H1 (cell line): ENCODE data around the gene PRPF31. TPM values are rescaled to one million over a fixed set of nuclear protein-coding genes. Genes with fewer than 3 reads are reported as not detected.

ENCODE experiments used
- CTCF ChIA-PET: fragments of 300-600 bp; sonication (Branson Sonifier 250); formaldehyde crosslinking; loops from one replicate; lab custom pipeline; 2021; ENCODE audit not compliant: partially characterized antibody; lab: Charles Lee
- POLR2A ChIA-PET: fragments of 300-600 bp; sonication (Branson Sonifier 250); formaldehyde crosslinking; loops from one replicate; lab custom pipeline; 2021; ENCODE audit warnings: inconsistent platforms; ENCODE audit not compliant: partially characterized antibody; lab: Charles Lee
- DNase-seq, 2 experiments: peaks; one replicate each; pipeline versions ENCODE4 v3.0.0 to v3.0.0-alpha.2; 2010 to 2022; ENCODE audit warnings: low spot score in 2 of 2, low read depth in 1 of 2, mixed read lengths in 1 of 2
- FAIRE-seq: peaks from 2 replicates; lab custom pipeline; 2011; peaks lifted over from hg19 to GRCh38; lab: Jason Lieb, UNC
- H2AFZ ChIP-seq: 2 replicates; pipeline ENCODE4 v1.8.1; 2012; ENCODE audit warnings: low read length, inconsistent platforms
- H2AK5ac ChIP-seq: 2 replicates; pipeline ENCODE4 v1.6.1; 2013; ENCODE audit warnings: low read depth, low read length
- H2BK120ac ChIP-seq: replicated peaks from 2 replicates; pipeline ENCODE3; 2013; ENCODE audit warnings: low read depth, low read length, inconsistent platforms
- H2BK12ac ChIP-seq: 2 replicates; pipeline ENCODE4 v1.6.1; 2013; ENCODE audit warnings: low read depth, low read length
- H2BK15ac ChIP-seq: 2 replicates; pipeline ENCODE4 v1.6.1; 2013; ENCODE audit warnings: low read length
- H2BK20ac ChIP-seq: 2 replicates; pipeline ENCODE4 v1.6.1; 2013; ENCODE audit warnings: low read length
- H2BK5ac ChIP-seq: 2 replicates; pipeline ENCODE4 v1.6.1; 2013; ENCODE audit warnings: low read depth, low read length
- H3K14ac ChIP-seq: 2 replicates; pipeline ENCODE4 v1.6.1; 2013; ENCODE audit warnings: inconsistent platforms; ENCODE audit not compliant: insufficient read length
- H3K18ac ChIP-seq: 2 replicates; pipeline ENCODE4 v1.6.1; 2013; ENCODE audit warnings: low read length; ENCODE audit errors: extremely low read depth
- H3K23ac ChIP-seq: 2 replicates; pipeline ENCODE4 v1.6.1; 2013; ENCODE audit warnings: inconsistent platforms; ENCODE audit not compliant: insufficient read length
- H3K23me2 ChIP-seq: 2 replicates; pipeline ENCODE4 v1.6.1; 2013; ENCODE audit warnings: low read depth, low read length
- H3K27ac ChIP-seq: 2 replicates; pipeline ENCODE4 v1.6.1; 2011; ENCODE audit warnings: low read depth, low read length, inconsistent platforms
- H3K27me3 ChIP-seq, 4 experiments: replicated peaks in 1 of 4; 1 replicate in 1 of 4; 2 replicates in 3 of 4; pipeline versions ENCODE4 v1.6.1 to v1.8.1; 2011 to 2013; ENCODE audit warnings: low read length in 3 of 4, mild to moderate bottlenecking in 3 of 4, inconsistent platforms in 2 of 4, mixed read lengths in 2 of 4, moderate library complexity in 1 of 4; ENCODE audit not compliant: control insufficient read depth in 3 of 4, insufficient read depth in 3 of 4; ENCODE audit errors: extremely low read depth in 1 of 4
- H3K36me3 ChIP-seq, 4 experiments: 2 replicates each; pipeline versions ENCODE4 v1.6.1 to v1.8.1; 2011 to 2013; ENCODE audit warnings: mild to moderate bottlenecking in 4 of 4, low read length in 3 of 4, moderate library complexity in 2 of 4, control low read depth in 1 of 4, inconsistent platforms in 1 of 4; ENCODE audit not compliant: insufficient read depth in 4 of 4, control insufficient read depth in 2 of 4
- H3K4ac ChIP-seq: replicated peaks from 2 replicates; pipeline ENCODE3; 2013; ENCODE audit warnings: low read length, low read depth, mixed read lengths, inconsistent platforms; ENCODE audit not compliant: insufficient read length
- H3K4me1 ChIP-seq, 4 experiments: replicated peaks in 1 of 4; 1 replicate in 1 of 4; 2 replicates in 3 of 4; pipeline versions ENCODE4 v1.6.1 to v1.8.1; 2011 to 2013; ENCODE audit warnings: low read length in 3 of 4, inconsistent platforms in 2 of 4, mixed read lengths in 1 of 4; ENCODE audit not compliant: insufficient read depth in 4 of 4, control insufficient read depth in 3 of 4
- H3K4me2 ChIP-seq, 2 experiments: 2 replicates each; pipeline versions ENCODE4 v1.6.1 to v1.8.1; 2011 to 2013; ENCODE audit warnings: low read depth in 2 of 2, low read length in 2 of 2, control low read depth in 1 of 2, inconsistent platforms in 1 of 2, mild to moderate bottlenecking in 1 of 2; ENCODE audit not compliant: insufficient read depth in 1 of 2
- H3K4me3 ChIP-seq, 4 experiments: fragments of 200-600, 300-600 bp in 1 of 4; sonication (generic), shearing (Covaris generic), sonication (Bioruptor Twin) in 1 of 4; 2 replicates each; pipeline versions ENCODE4 v1.5.1 to v1.8.1; 2011 to 2016; ENCODE audit warnings: low read length in 4 of 4, low read depth in 3 of 4, control low read depth in 2 of 4, inconsistent platforms in 2 of 4, mild to moderate bottlenecking in 2 of 4, mixed read lengths in 1 of 4, moderate library complexity in 1 of 4; ENCODE audit not compliant: insufficient read depth in 2 of 4; ENCODE audit errors: extremely low read depth in 1 of 4
- H3K56ac ChIP-seq: replicated peaks from 2 replicates; pipeline ENCODE3; 2013; ENCODE audit warnings: low read depth, mild to moderate bottlenecking, mixed read lengths, low read length, inconsistent platforms; ENCODE audit not compliant: insufficient read length
- H3K79me1 ChIP-seq: 2 replicates; pipeline ENCODE4 v1.6.1; 2013; ENCODE audit warnings: low read depth, low read length, control low read depth
- H3K79me2 ChIP-seq, 2 experiments: 2 replicates each; pipeline versions ENCODE4 v1.6.1 to v1.8.1; 2012 to 2013; ENCODE audit warnings: low read length in 2 of 2, mild to moderate bottlenecking in 2 of 2, inconsistent platforms in 1 of 2; ENCODE audit not compliant: insufficient read depth in 2 of 2, control insufficient read depth in 1 of 2
- H3K9ac ChIP-seq, 4 experiments: replicated peaks in 1 of 4; 1 replicate in 1 of 4; 2 replicates in 3 of 4; pipeline versions ENCODE4 v1.6.1 to v1.8.1; 2011 to 2013; ENCODE audit warnings: low read depth in 3 of 4, low read length in 3 of 4, control low read depth in 2 of 4, mild to moderate bottlenecking in 2 of 4, moderate library complexity in 2 of 4, inconsistent platforms in 1 of 4; ENCODE audit errors: extremely low read depth in 1 of 4
- H3K9me3 ChIP-seq, 2 experiments: 2 replicates each; pipeline versions ENCODE4 v1.6.1 to v1.8.1; 2012 to 2013; ENCODE audit warnings: mild to moderate bottlenecking in 2 of 2, moderate library complexity in 2 of 2, control low read depth in 1 of 2, inconsistent platforms in 1 of 2, low read depth in 1 of 2, low read length in 1 of 2, mixed read lengths in 1 of 2; ENCODE audit not compliant: insufficient read depth in 2 of 2
- H4K20me1 ChIP-seq, 2 experiments: replicated peaks in 1 of 2; 2 replicates each; pipeline versions ENCODE3 to v1.8.1; 2011 to 2013; ENCODE audit warnings: inconsistent platforms in 2 of 2, low read length in 2 of 2, mild to moderate bottlenecking in 1 of 2; ENCODE audit not compliant: insufficient read depth in 2 of 2, control insufficient read depth in 1 of 2
- H4K5ac ChIP-seq: 2 replicates; pipeline ENCODE4 v1.6.1; 2013; ENCODE audit warnings: low read length, low read depth, mixed read lengths, inconsistent platforms; ENCODE audit not compliant: insufficient read length
- H4K8ac ChIP-seq: 2 replicates; pipeline ENCODE4 v1.8.0; 2013; ENCODE audit warnings: mild to moderate bottlenecking, moderate library complexity, low read length, inconsistent platforms; ENCODE audit not compliant: insufficient read depth; ENCODE audit errors: extremely low read depth
- H4K91ac ChIP-seq: replicated peaks from 2 replicates; pipeline ENCODE3; 2013; ENCODE audit warnings: low read length, mixed read lengths, inconsistent platforms; ENCODE audit not compliant: insufficient read length
- ASH2L ChIP-seq: fragments of 200-600, 300-600 bp; sonication (generic); IDR thresholded peaks from one replicate; pipeline ENCODE4 v1.7.1; 2017; ENCODE audit warnings: low read length
- POLR2A ChIP-seq, 2 experiments: IDR thresholded peaks; 1 replicate in 1 of 2; 2 replicates in 1 of 2; pipeline ENCODE4 v1.6.1; 2011; ENCODE audit warnings: low read depth in 2 of 2, low read length in 2 of 2, mild to moderate bottlenecking in 2 of 2; ENCODE audit errors: control extremely low read depth in 1 of 2
- WGBS, 2 experiments: shearing (Covaris generic) in 1 of 2; methylation state at CpG; one replicate each; pipeline versions ENCODE4 v1.1.6 to v1.1.7; 2013 to 2015; ENCODE audit warnings: low lambda C conversion rate in 2 of 2, mixed read lengths in 2 of 2, inconsistent platforms in 1 of 2, low coverage in 1 of 2, missing lambda C conversion rate in 1 of 2; ENCODE audit not compliant: insufficient replicate concordance in 2 of 2, insufficient coverage in 1 of 2, insufficient read length in 1 of 2; ENCODE audit errors: extremely low coverage in 1 of 2, missing lambda C conversion rate in 1 of 2; 5-methylcytosine and 5-hydroxymethylcytosine counted together
- polyA plus RNA-seq, 7 experiments: library from polyadenylated mRNA; depleted of rRNA in 3 of 7; stranded (reverse) in 5 of 7; unstranded in 2 of 7; fragments of >200 nt in 5 of 7; fragments of 200-250 nt in 2 of 7; gene quantifications; 1 replicate in 5 of 7; 2 replicates in 1 of 7; 4 replicates in 1 of 7; pipeline versions ENCODE4 v1.2.1 to v1.2.3, GENCODE V29; 2011 to 2013; ENCODE audit warnings: missing spikeins in 2 of 7, mixed read lengths in 2 of 7
- total RNA-seq: library from RNA; stranded (reverse); fragmentation: NEBNext Ultra II Directional; extraction: Animal tissue kit (Norgen Biotek cat#: 25700); gene quantifications from 2 replicates; pipeline ENCODE4 v1.2.1, GENCODE V29; 2021

PRPF31 gene
- total and polyA plus RNA-seq, 2 of the 8 experiments (the other 6 are each of a cell fraction or from before 2014, with no cell fraction given), result 51.1 to 97.4 TPM

DNA sequence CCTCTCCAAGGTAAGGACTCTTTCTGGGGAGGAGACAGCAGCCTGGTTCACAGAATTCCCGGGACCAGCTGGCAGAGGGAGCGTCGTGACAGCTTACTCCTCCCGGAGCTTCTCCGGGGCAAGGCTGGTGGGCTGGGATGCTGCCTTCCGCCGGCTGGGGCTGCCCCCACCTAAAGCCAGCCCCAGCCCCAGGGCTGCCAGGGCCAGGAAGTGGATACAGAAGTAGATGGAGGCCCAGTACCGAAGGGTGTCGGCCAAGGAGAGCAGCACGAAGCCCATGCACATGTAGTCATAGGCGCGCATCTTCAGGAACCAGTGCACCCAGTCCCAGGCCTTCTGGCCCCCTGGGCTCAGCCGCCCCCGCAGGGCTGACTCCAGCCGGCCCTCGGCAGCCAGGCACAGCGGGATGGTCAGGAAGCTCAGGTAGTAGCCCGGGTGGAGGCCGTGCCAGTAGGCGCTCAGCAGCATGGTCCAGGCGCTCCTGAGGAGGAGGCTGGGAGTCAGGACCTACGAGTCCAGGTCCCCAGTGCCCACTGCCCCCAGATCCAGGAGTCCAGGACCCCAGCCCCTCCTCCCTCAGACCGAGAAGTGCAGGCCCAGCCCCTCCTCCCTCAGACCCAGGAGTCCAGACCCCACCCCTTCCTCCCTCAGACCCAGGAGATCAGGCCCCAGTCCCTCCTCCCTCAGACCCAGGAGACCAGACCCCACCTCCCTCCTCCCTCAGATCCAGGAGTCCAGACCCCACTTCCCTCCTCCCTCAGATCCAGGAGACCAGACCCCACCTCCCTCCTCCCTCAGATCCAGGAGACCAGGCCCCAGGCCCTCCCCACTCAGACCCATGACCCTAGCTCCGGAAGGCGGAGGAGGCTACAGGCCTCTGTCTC, 58.6 kb downstream of the PRPF31 start:
- Histone ChIP-seq H3K18ac (no peak overlapping the region), H3K79me1 (no peaks in the 10 kb centered on the region), H3K56ac (no peak overlapping the region), H3K23me2 (no peaks in the 10 kb centered on the region; the same call in 1 of the 2 replicates), H3K79me2 (no peaks in the 10 kb centered on the region), H3K27me3 (no peaks in the 10 kb centered on the region), H3K4me1 (peaks cover 0 to 7% (median 3%) of the 10 kb centered on the region in 4 experiments; a peak in 6 of 7 replicates), H2BK120ac (no peak overlapping the region), H3K27ac (no peak overlapping the region), H4K91ac (no peak overlapping the region), H2BK12ac (no peak overlapping the region), H3K4ac (no peak overlapping the region), H4K8ac (no peak overlapping the region), H3K23ac (no peak overlapping the region), H2BK5ac (no peak overlapping the region), H4K20me1 (peaks cover 7 to 9% of the 10 kb centered on the region in 2 experiments), H2AFZ (no peak overlapping the region), H3K14ac (no peak overlapping the region), H3K9ac (no peak overlapping the region), H3K4me3 (no peak overlapping the region), H3K36me3 (peaks cover 0 to 3% (median 0%) of the 10 kb centered on the region in 4 experiments; a peak in 3 of 8 replicates), H2BK20ac (no peak overlapping the region), H4K5ac (no peak overlapping the region), H3K9me3 (no peaks in the 10 kb centered on the region), H2BK15ac (no peak overlapping the region), H2AK5ac (no peak overlapping the region), H3K4me2 (no peak overlapping the region; a peak in 1 of 4 replicates)
- FAIRE-seq (no peak), DNase-seq (no peak)
- ChIA-PET CTCF (interaction anchor here (0.6 to 2.6 kb wide), 8 partner anchors 10 to 1286 kb away, joined by 3 to 8 read pairs (median 6); partner anchors contain the start of genes LENG1 and RPS9), POLR2A (interaction anchor here (0.7 to 6.7 kb wide), 14 partner anchors 9 to 242 kb away, joined by 3 to 55 read pairs (median 6); partner anchors contain the start of genes CNOT3, LENG1, MBOAT7 and RPS9)
- 91% methylated on average over 20 of the region's 25 CpGs; no CpG with 5 or more reads in 1 of the 2 experiments for whole genome bisulfite sequencing, 2 experiments
- TF ChIP-seq POLR2A (IDR thresholded peaks at IDR 0.05; ENCODE audit: control extremely low read depth in 1 of 2, low read depth in 2 of 2, low read length in 2 of 2) (peak in 1 of 2 experiments; percentile 47; a peak in 1 of 3 replicates), ASH2L (no peak)
